Right atrium auricular region (tissue), 2 donors: ENCODE results near the gene FGR. TPM values are rescaled to one million over a fixed set of nuclear protein-coding genes. Genes with fewer than 3 reads are reported as not detected.
"Not testable (repeated sequence)": the region's sequence is repeated elsewhere in the genome, so short reads cannot be mapped to it uniquely, and the experiment has no call there.

Source experiments
- DNase-seq: peaks from one replicate; pipeline ENCODE4 v3.0.0-alpha.2; 2019; ENCODE audit warnings: low spot score
- H3K27ac ChIP-seq, 2 donors: fragments of 200-600 bp; sonication (generic); 1 replicate in 1 of 2; 2 replicates in 1 of 2; pipeline ENCODE4 v1.5.1; 2016 to 2019
- H3K27me3 ChIP-seq, 2 donors: fragments of 200-600 bp; sonication (generic); one replicate each; pipeline versions ENCODE4 v1.5.1 to v1.6.0; 2017 to 2019
- H3K36me3 ChIP-seq: fragments of 200-600 bp; sonication (generic); one replicate; pipeline ENCODE4 v1.5.1; 2016
- H3K4me1 ChIP-seq, 2 donors: fragments of 200-600 bp; sonication (generic); one replicate each; pipeline versions ENCODE4 v1.5.1 to v1.6.0; 2017 to 2019
- H3K4me3 ChIP-seq, 2 donors: fragments of 200-600 bp; sonication (generic); 1 replicate in 1 of 2; 2 replicates in 1 of 2; pipeline ENCODE4 v1.5.1; 2017 to 2019; ENCODE audit warnings: mild to moderate bottlenecking in 1 of 2, moderate library complexity in 1 of 2
- H3K9me3 ChIP-seq, 2 donors: fragments of 200-600 bp; sonication (generic); one replicate each; pipeline ENCODE4 v1.5.1; 2019
- CTCF ChIP-seq, 2 donors: fragments of 200-600 bp; sonication (generic); IDR thresholded peaks; one replicate each; pipeline ENCODE4 v1.5.1; 2019; ENCODE audit warnings: antibody characterized with exemption in 2 of 2
- total RNA-seq, 2 donors: library from RNA; depleted of rRNA; stranded (reverse); fragments of >200 nt; gene quantifications; one replicate each; pipeline ENCODE4 v1.1.0, GENCODE V29; 2016

Gene FGR
- total RNA-seq, 2 donors from 2014 or later, result 5.7 to 19.8 TPM

GRCh38 chr1:27623327-27624212 is 11.4 kb downstream of the FGR start:
- Histone ChIP-seq H3K4me1 (peaks cover 0 to 11% of the 10 kb centered on the region in 2 donors), H3K4me3 (no peak overlapping the region), H3K27me3 (no peaks in the 10 kb centered on the region), H3K27ac (no peak overlapping the region), H3K9me3 (no peaks in the 10 kb centered on the region), H3K36me3 (no peaks in the 10 kb centered on the region)
- DNase-seq, result no peak
- no peak for TF ChIP-seq CTCF (IDR thresholded peaks at IDR 0.05)

- Histone ChIP-seq H3K27me3 (no peaks in the 10 kb centered on the region), H3K4me1 (peaks cover 0 to 5% of the 10 kb centered on the region in 2 donors), H3K9me3 (no peaks in the 10 kb centered on the region), H3K36me3 (no peaks in the 10 kb centered on the region), H3K27ac (no peak overlapping the region), H3K4me3 (no peak overlapping the region)
- TF ChIP-seq CTCF (IDR thresholded peaks at IDR 0.05), result no peak
- no peak for DNase-seq
Measured at GRCh38 chr1:27622828-27623227, 12.2 kb downstream of the FGR start.

- DNase-seq, result no peak
Measured at GRCh38 chr1:27621051-27621920, 13.7 kb downstream of the FGR start.

GRCh38 chr1:27619782-27620438 is 15.1 kb downstream of the FGR start:
- not testable (repeated sequence) for H3K4me3 ChIP-seq, DNase-seq, H3K27me3 ChIP-seq, H3K9me3 ChIP-seq, H3K27ac ChIP-seq, H3K36me3 ChIP-seq, H3K4me1 ChIP-seq

More at GRCh38 chr1:27621051-27621920, 13.7 kb downstream of the FGR start:
- Histone ChIP-seq H3K27ac (no peak overlapping the region), H3K4me1 (peaks cover 0 to 5% of the 10 kb centered on the region in 2 donors), H3K4me3 (no peak overlapping the region), H3K27me3 (no peaks in the 10 kb centered on the region), H3K9me3 (no peaks in the 10 kb centered on the region), H3K36me3 (no peaks in the 10 kb centered on the region)
- TF ChIP-seq CTCF (IDR thresholded peaks at IDR 0.05), result no peak

- H3K27me3 ChIP-seq, result no peaks in the 10 kb centered on the region
- TF ChIP-seq CTCF (IDR thresholded peaks at IDR 0.05), result no peak
- peaks cover 0 to 10% of the 10 kb centered on the region in 2 donors for H3K4me1 ChIP-seq
- no peak overlapping the region for H3K27ac ChIP-seq
- DNase-seq, result no peak
- no peak overlapping the region for H3K4me3 ChIP-seq
- H3K36me3 ChIP-seq, result no peaks in the 10 kb centered on the region
- H3K9me3 ChIP-seq, result no peaks in the 10 kb centered on the region
Measured at GRCh38 chr1:27618341-27619082, 16.5 kb downstream of the FGR start.
